Measurements from ENCODE around the gene CDIP1. TPM values are rescaled to one million over a fixed set of nuclear protein-coding genes. Genes with fewer than 3 reads are reported as not detected.

The CDIP1 gene
- polyA plus RNA-seq, 10 donors = 27.5 to 44.6 (median 37.6) TPM

DNA sequence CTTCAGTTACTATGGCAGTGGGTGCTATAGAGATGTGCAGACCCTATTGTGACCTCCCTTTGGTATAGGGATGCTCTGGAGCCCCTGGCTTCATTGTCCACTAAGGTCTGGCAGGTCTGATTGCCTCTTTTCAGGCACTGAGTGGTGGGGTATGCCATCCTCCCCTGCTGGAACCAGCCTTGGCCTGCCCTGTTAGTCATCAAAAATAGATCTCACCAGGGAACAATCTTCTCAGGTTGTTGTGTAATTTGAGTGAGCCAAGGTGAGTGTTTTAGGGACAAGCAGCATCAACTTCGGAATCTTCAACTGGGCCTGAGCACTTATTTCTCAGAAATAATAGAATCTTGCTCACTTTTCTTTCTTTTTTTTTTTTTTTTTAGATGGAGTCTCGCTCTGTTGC lies 42.8 kb downstream of the CDIP1 start:
- no peak for DNase-seq

DNA sequence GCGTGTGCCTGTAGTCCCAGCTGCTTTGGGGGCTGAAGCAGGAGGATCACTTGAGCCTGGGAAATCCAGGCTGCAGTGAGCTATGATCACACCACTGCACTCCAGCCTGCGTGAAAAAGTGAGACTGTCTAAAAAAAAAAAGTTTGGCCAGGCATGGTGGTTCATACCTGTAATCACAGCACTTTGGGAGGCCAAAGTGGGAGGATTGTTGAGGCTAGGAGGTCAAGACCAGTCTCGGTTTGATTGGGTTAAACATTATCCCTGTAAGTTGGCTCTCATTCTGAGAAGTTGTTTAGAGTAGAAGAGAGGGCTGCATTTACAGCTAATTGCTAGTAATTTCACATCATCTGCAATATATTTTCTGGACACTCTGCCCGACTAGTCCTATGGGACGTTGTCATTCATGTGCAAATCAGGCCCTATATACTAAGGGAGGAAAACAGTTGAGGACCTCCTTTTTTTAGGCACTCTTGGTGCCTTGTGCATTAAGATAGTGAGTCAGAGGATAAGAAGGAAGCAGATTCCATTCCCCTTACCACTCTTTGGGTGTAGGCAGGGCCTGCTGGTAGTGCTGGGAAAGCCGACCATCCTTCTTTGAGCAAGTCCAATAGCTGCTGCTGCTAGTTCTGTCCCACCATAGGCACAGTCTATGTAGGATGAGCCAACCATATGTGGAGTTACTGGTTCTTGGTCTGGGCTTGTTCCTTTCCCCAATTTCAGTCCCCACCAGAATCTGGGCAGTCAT lies 43.7 kb downstream of the CDIP1 start:
- DNase-seq = peak in 1 of 3 donors; percentile 52

DNA sequence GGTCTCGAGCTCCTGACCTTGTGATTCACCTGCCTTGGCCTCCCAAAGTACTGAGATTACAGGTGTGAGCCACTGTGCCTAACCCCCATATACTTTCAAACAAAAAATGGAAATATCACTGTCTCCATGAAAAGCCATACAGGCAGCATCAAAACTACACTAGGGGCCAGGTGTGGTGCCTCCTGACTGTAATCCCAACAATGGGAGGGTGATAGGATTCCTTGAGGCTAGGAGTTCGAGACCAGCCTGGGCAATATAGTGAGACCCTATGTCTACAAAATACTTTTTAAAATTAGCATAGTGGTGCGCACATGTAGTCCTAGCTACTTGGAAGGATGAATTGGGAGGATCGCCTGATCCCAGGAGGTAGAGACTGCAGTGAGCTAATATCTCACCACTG lies 46.7 kb downstream of the CDIP1 start:
- no peak for DNase-seq

DNA sequence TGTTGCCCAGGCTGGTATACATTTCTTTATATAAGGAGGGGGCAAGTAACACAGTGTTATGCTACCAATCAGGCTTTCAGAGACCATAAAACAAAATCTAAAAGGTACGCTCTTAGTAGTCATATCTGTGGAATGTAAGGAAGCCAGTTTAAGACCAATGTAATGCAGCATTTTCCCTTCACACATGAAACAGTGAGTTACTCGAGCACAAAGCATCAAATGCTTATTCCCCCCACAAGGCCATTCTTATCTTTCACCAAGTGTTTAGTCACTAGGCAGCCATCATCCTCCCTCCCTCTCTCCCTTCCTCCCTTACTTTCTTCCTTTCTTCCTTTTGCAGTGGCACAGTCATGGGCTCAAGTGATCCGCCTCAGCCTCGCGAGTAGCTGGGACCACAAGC lies 49.5 kb downstream of the CDIP1 start:
- peak in 1 of 3 donors; percentile 69 for DNase-seq

DNA sequence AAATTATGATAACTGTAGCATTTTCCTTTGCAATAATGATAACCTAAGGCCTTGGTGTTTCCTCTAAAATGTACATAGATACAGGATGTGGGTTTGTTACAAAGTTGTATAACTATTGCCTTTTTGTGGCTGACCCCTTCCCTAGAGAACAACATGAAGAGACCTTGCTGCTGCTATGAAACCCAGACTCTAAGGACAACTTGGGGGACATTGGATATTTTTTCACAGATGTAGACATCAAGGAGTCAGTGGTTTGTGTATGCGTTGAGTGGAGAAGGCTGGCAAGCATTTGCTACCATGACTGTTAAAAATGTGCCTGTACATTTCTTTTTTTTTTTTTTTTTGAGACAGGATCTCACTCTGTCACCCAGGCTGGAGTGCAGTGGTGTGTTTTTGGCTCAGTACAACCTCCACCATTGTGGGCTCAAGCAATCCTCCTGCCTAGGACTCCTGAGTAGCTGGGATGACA lies 50.0 kb downstream of the CDIP1 start:
- no peak for DNase-seq

DNA sequence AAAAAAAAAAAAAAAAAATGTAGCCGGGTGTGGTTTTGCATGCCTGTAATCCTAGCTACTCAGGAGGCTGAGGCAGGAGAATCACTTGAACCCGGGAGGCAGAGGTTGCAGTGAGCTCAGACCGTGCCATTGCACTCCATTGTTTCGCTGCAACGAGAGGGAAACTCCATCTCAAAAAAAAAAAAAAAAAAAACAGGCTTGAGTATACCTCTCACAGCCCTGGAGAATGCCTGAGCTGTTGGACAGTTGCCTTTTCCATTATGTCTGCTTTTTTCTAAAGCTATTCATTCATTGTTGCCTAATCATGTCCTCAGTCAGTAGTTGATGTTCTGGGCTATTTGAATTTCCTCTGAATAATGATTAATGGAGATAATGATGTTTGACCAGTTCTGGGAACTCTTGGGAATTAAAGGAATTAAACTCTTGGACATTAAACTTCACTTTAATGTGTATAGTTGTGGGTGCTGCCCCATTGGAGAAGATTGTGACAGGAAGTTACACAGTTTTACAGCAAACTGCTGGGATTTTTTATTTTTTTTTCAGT lies 50.5 kb downstream of the CDIP1 start:
- no peak for DNase-seq

DNA sequence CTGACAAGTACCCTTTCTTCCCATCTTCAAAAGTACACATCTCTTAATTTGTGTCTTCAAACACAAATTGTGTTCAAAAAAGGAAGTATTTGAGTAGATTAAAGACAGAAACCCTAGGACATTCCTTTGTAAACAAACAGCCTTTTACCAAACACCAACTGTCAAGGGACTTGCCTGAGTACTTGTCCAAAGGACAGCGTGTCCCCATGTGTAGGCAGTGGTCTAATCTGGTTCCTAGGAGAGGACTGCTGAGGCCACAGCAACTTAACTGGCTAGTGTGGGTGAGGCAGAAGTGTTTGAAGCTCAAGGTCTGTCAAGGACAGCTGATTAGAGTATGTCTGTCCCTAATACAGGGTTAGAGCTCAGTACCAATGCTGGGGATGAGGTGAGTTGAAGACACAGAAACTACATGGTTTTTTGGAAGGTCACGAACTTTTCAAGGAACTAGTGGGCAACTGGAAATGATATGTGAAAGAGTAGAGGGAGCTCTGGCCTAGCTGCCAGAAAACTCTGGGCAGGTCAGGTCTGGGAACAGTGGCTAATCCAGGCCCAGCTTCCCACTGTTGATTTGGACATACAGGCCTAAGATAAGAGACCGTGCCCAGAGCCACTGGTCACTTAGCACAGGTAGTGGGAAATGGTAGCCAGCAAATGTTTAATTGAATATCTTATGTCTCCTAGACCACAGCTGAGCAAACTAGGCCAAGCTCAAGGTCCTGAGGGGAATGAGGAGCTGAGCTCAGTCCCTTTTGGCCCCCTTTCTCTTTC lies 52.3 kb downstream of the CDIP1 start:
- no peak for DNase-seq

DNA sequence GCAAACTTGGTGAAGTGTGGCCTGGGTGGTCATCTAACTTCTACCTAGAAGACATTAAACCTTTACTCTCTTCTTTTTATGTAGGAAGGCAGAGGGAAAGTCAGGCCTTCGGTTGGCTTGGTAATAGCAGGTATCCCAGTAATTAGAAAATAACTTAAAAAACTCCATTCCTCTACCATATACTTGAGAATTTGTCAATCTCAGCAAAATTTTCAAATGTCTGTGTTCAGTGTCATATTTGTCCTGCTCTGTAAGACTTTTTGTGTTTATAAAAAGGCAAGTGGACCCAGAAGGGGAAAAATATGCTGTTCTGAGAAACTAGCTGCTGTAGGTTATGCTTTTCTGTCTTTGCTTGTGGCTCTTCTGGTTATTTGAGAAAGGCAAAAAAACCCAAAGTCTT lies 56.6 kb downstream of the CDIP1 start:
- DNase-seq = no peak

DNA sequence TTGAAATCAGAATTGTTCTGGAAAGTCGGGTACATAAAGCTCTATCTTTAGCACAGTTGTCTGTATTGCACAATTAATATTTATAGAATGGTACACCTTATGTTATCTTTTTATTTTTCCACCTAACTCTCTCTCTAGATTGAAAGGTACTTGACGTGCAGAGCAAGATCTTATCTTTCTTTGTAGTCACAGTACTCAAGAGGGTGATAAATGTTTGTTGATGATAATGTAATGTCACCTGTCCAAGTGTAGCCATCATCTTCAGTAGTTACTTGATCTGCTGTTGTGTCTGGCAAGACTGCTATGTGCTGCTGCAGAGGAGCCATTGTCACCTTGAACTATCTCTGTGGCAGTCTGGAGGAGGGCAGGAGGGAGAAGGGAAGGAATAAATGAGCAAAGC lies 57.0 kb downstream of the CDIP1 start:
- no peak for DNase-seq

DNA sequence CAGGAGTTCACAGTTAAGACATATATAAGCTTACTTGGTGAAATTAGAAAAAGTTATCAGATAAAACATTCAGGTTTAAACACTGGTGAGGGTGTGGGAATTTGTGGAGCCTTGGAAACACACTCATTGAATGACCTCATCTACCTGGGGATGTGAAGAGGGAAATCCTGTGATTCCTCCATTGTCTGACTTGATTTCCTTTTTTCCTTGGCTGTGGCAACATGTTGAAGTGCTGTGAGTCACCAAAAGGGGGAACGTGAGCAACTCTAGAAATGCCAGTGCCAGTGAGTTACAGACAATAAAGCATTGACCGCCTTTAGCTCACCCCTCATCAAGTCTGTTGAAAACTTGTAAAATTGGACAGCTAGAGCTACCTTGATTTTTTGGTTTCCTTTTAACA lies 60.6 kb downstream of the CDIP1 start:
- DNase-seq = no peak

DNA sequence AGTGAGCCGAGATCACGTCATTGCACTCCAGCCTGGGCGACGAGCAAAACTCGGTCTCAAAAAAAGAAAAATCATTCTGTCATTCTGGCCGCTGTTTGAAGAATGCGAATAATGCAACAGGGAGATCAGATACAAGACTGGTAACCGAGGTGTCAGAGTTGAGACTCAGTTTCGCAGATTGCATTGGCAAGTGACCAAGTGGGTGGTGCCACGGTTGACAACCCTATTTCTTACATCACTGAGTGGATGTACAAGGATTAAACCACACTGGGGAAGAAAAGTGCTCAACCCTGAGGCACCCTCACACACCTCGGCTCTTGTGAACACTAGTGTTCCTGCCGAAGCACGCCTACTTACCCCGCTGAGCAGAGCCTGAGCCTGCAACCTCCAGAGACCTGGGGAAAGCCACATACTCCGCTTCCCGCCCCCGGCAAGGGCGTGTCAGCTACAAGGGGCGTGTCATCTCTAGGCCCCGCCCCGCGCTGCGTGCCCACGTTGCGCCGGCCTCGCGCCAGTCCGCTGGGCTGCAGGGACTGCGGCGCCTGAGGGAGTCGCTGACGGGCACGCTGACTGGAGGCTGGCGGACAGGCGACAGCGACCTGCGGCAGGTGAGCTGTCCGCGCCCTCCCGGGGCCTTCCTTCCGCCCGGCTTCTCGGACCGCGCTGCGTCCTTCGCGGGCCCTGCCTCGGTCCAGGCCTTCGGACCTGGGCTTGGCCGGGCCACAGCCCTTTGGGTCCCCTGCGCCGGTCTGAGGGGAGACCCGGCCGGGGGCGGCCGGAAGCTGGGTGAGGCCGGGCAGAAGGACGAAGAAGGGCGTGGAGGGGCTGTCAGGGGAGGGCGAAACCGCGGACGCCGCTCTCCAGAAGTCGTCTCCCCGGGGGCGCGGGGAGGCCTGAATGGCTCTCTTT lies 62.4 kb downstream of the CDIP1 start, which contains the start of gene HMOX2:
Gene HMOX2 (plus strand): TSS at position 519 of the 909 bp plus-strand sequence. CDS start 29,127 bp downstream, outside the sequence.
- peak; percentile 90 to 97 (median 94) for DNase-seq

DNA sequence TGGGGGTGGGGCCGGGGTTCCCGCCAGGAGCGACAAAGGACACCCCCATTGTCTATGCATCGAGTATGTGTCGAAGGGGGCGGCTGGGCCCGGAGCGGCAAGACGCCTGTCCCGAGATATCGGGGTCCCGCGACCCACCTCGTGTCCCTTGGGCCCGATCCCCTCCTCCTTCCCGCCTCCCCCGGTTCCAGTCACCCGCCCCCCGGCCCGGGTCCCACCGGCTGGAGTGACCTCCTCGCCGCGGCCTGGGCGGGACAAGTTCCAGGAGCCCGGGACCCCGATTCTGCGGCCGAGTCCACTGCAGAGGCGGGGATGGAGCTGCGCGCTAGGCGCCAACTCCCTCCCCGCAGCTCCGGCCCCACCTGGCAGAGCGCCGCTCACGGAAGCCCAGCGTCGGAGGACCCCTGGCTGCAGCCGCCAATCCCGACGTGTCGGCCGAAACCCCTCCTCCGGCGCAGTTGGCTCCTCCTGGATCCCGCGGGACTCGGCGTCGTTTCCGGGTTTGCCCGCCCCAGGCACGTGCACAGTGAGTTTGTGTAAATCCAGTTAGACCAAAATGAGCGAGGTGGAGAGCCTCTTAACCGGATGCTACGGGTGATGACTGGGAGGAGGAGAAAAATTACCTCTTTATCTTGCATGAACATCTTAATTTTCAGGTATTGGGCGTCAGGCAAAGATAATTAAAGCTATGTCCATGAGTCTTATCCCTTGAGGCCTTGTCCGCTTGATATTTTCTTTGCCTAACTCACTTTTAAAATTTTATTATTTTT lies 64.2 kb downstream of the CDIP1 start, which contains the start of gene NMRAL1:
Gene NMRAL1 (minus strand): TSS at position 434 of the 770 bp plus-strand sequence. CDS start 493 bp downstream, outside the sequence.
- DNase-seq = peak; percentile 89 to 97 (median 94)

DNA sequence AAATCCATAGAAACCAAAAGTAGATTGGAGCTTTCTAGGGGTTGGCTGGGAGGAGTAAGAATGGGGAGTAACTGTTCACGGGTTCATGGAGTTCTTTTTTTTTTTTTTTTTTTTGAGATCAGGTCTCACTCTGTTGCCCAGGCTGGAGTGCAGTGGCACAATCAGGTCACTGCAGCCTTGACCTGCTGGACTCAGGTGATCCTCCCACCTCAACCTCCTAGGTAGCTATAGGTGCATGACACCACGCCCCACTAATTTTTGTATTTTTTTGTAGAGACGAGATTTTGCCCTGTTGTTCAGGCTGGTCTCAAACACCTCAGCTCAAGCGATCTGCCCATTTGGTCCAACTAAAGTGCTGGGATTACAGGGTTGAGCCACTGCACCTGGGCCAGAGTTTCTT lies 65.7 kb downstream of the CDIP1 start:
- no peak for DNase-seq

DNA sequence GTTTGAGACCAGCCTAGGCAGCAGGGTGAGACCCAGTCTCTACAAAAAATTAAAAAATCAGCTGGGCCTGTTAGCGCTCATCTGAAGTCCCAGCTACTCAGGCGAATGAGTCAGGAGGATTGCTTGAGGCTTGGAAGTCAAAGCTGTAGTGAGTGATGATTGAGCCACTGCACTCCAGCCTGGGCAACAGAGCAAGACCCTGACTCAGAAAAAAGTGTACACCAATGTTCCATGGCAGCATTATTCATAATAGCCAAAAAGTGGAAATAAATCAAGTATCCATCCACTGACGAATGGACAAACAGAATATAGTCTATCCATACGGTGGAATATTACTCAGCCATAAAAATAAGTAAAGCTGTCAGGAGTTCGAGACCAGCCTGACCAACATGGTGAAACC lies 66.7 kb downstream of the CDIP1 start:
- no peak for DNase-seq

DNA sequence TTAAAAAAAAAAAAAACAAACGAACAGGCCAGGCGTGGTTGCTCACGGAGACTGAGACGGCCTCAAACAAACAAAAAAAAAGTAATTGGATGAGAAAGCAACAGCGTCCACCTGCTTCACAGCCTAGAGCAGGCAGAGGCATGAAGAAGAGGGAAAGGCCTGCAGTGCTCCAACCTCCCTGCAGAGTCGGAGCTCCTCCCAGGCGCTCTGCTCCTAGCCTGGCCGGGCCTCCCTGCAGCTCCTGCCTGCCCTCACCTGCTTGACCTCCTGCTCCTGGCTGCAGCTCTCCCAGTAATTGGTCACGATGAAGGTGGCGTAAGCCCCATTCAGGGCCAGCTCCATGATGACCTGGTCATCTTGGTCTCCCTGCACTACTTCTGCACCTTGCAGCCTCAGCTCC lies 69.6 kb downstream of the CDIP1 start:
- DNase-seq = no peak

DNA sequence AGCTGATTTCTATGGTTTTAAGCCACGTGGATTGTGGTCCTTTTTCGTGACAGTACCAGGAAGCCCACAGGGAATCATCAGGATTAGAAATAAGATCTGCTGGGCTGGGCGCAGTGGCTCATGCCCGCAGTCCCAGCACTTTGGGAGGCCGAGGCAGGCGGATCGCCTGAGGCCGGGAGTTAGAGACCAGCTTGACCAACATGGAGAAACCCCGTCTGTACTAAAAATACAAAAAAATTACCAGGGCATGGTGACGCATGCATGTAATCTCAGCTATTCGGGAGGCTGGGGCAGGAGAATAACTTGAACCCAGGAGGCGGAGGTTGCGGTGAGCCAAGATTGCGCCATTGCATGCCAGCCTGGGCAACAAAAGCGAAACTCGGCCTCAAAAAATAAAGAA lies 70.7 kb downstream of the CDIP1 start:
- DNase-seq = no peak

DNA sequence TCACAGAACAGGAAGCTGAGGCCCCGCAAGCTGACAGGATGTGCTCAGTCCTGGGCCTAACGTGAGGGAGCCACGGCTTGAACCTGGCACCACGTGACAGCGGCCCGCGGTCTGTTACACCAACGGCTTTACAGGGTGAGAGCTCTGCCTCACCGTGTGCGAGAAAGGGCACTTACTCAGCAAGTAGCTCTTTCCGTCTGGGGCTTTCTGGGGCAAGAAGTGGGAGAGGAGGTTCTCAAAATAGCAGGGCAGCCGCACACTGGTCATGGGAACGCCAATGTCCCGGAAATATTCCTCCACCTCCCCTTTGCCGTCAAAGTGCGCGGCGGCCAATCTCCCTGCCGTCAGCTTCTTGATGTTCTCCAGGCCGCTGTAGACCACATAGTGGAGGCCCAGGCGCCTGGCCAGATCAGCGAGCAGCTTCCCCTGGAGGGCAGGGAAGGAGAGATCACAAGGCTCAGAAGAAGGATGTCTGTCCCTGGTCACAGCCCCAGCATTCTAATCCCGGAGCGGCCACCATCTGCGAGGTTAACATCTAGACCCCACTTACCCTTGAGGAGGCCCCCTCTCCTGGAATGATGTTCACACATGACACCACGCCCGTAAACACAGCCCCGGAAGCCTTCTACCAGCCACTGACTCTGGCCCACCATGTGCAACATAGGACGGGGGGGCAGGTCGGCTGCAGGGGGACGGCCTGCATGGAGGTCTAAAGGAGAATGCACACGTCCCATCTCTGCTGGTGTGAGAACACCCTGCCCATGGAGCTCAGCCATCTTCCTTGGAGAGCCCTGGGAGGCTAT lies 72.4 kb downstream of the CDIP1 start:
- DNase-seq = no peak

DNA sequence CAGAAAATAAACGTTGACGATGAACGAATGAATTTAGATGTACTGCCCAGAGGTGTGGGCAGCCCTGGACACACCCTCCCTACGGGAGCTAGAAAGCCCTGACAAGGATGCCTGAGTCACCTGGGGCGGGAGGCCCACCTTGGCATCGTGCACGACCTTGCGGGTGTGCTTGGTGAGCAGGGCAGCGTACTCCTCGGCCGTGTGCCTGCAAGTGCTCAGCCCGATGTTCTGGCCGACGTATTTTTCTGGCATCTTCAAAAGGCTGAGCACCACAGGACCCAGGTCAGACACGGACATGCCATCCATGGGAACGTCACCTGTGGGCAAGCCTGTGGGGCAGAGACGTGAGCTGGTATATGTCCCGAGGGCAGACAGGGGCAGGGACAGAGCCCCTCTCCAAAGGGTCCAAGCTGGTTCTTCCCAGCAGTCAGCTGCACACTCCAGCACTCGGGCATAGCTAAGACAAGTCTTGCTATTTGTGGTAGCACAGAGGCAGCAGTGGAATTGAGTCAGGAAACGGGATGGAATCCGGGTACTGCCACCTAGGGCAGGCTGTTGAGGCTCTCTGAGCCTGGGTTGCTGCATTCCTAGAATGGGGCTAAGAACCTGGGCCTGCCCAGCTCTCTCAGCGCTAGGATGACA lies 74.9 kb downstream of the CDIP1 start:
- DNase-seq = no peak

Data from muscle of back (tissue), 11 donors.